ENCODE data around the gene RWDD2A.

Gene RWDD2A

GRCh38 chr6:83199173-83199862, 6.2 kb downstream of the RWDD2A start:
- no peak for DNase-seq

- no peak for DNase-seq
Measured at GRCh38 chr6:83199863-83200225, 6.7 kb downstream of the RWDD2A start.

GRCh38 chr6:83202031-83202430, 8.9 kb downstream of the RWDD2A start:
- no peak for DNase-seq

GRCh38 chr6:83215131-83216047, 22.2 kb downstream of the RWDD2A start:
- peak; percentile 28 to 49 for DNase-seq

GRCh38 chr6:83216806-83217205, 23.6 kb downstream of the RWDD2A start:
- DNase-seq, result no peak

GRCh38 chr6:83218646-83219045, 25.5 kb downstream of the RWDD2A start:
- no peak for DNase-seq

- no peak for DNase-seq
Measured at GRCh38 chr6:83220121-83220520, 27.0 kb downstream of the RWDD2A start.

GRCh38 chr6:83221276-83221675, 28.1 kb downstream of the RWDD2A start:
- no peak for DNase-seq

- DNase-seq, result no peak
Measured at GRCh38 chr6:83221889-83222479, 28.8 kb downstream of the RWDD2A start.

- no peak for DNase-seq
Measured at GRCh38 chr6:83226517-83226916, 33.4 kb downstream of the RWDD2A start.

GRCh38 chr6:83231146-83231545, 38.0 kb downstream of the RWDD2A start:
- DNase-seq, result no peak

GRCh38 chr6:83247471-83247870, 54.3 kb downstream of the RWDD2A start:
- no peak for DNase-seq

Measured in activated CD4-positive, alpha-beta T cell treated with anti-CD3 and anti-CD28 coated beads for 4 hours (primary cell).